Neural cell (in vitro differentiated cells): ENCODE data around the gene IFNGR1. TPM values are rescaled to one million over a fixed set of nuclear protein-coding genes. Genes with fewer than 3 reads are reported as not detected.

Experiments
- H2AFZ ChIP-seq: fragments of 200-600, 300-800 bp; sonication (generic), shearing (Covaris generic); 2 replicates; pipeline ENCODE4 v1.6.0; 2014; ENCODE audit warnings: low read depth, mild to moderate bottlenecking, antibody characterized with exemption, low read length, moderate library complexity
- H3F3A ChIP-seq: fragments of 200-600 bp; shearing (Covaris generic); 2 replicates; pipeline ENCODE4 v1.6.1; 2016; ENCODE audit warnings: mild to moderate bottlenecking, moderate library complexity, mixed read lengths, antibody characterized with exemption, low read length; ENCODE audit not compliant: insufficient read depth, poor library complexity, severe bottlenecking
- H3K27ac ChIP-seq: fragments of 200-600, 300-800 bp; sonication (generic), shearing (Covaris generic); 2 replicates; pipeline ENCODE4 v1.5.1; 2014; ENCODE audit warnings: mild to moderate bottlenecking, low read length, moderate library complexity
- H3K27me3 ChIP-seq: fragments of 300-800, 200-600 bp; sonication (generic), shearing (Covaris generic); 2 replicates; pipeline ENCODE4 v1.6.0; 2014; ENCODE audit warnings: mild to moderate bottlenecking, low read depth, low read length, moderate library complexity; ENCODE audit not compliant: insufficient read depth
- H3K36me3 ChIP-seq: fragments of 300-800, 200-600 bp; sonication (generic), shearing (Covaris generic); 2 replicates; pipeline ENCODE4 v1.5.1; 2014; ENCODE audit warnings: mild to moderate bottlenecking, antibody characterized with exemption, low read length, moderate library complexity; ENCODE audit not compliant: insufficient read depth
- H3K4me2 ChIP-seq: fragments of 300-800, 200-600 bp; sonication (generic), shearing (Covaris generic); 2 replicates; pipeline ENCODE4 v1.6.0; 2014; ENCODE audit warnings: mild to moderate bottlenecking, low read length
- H3K4me3 ChIP-seq: fragments of 300-800, 200-600 bp; sonication (generic), shearing (Covaris generic); 2 replicates; pipeline ENCODE4 v1.5.1; 2014; ENCODE audit warnings: mild to moderate bottlenecking, low read length, moderate library complexity
- H3K79me2 ChIP-seq: fragments of 200-600 bp; shearing (Covaris generic); replicated peaks from 2 replicates; pipeline ENCODE4 v1.6.0; 2014; ENCODE audit warnings: mild to moderate bottlenecking, low read length, moderate library complexity; ENCODE audit not compliant: insufficient read depth
- H3K9ac ChIP-seq: fragments of 300-800, 200-600 bp; sonication (generic), shearing (Covaris generic); 2 replicates; pipeline ENCODE4 v1.6.1; 2016; ENCODE audit warnings: mild to moderate bottlenecking, low read length, mixed read lengths
- H3K9me2 ChIP-seq: fragments of 200-600 bp; shearing (Covaris generic); 2 replicates; pipeline ENCODE4 v1.6.1; 2016; ENCODE audit warnings: mild to moderate bottlenecking, low read length, mixed read lengths; ENCODE audit not compliant: insufficient read depth
- H3K9me3 ChIP-seq: fragments of 200-600, 300-800 bp; sonication (generic), shearing (Covaris generic); 2 replicates; pipeline ENCODE4 v1.6.1; 2016; ENCODE audit warnings: mild to moderate bottlenecking, mixed run types, low read length, moderate library complexity, mixed read lengths
- H4K20me1 ChIP-seq: fragments of 200-600 bp; shearing (Covaris generic); 2 replicates; pipeline ENCODE4 v1.6.1; 2016; ENCODE audit warnings: mild to moderate bottlenecking, mixed run types; ENCODE audit not compliant: insufficient read depth
- EP300 ChIP-seq: fragments of 450-650 bp; conservative IDR thresholded peaks from 2 replicates; pipeline ENCODE4 v1.6.1; 2014; ENCODE audit warnings: antibody characterized with exemption, mild to moderate bottlenecking, moderate library complexity; ENCODE audit not compliant: poor library complexity, severe bottlenecking
- EZH2 ChIP-seq: fragments of 200-600, 300-800 bp; shearing (Covaris generic), sonication (generic); IDR thresholded peaks from 2 replicates; pipeline ENCODE4 v1.6.1; 2014; ENCODE audit warnings: antibody characterized with exemption, low read length, borderline replicate concordance, mild to moderate bottlenecking; ENCODE audit not compliant: insufficient read depth, poor library complexity, severe bottlenecking
- MXI1 ChIP-seq: fragments of 450-650 bp; conservative IDR thresholded peaks from 2 replicates; pipeline ENCODE4 v1.6.1; 2014; ENCODE audit warnings: antibody characterized with exemption, mild to moderate bottlenecking; ENCODE audit not compliant: poor library complexity, severe bottlenecking
- POLR2AphosphoS5 ChIP-seq: IDR thresholded peaks from 2 replicates; pipeline ENCODE4 v1.6.1; 2012
- RAD21 ChIP-seq: fragments of 450-650 bp; conservative IDR thresholded peaks from 2 replicates; pipeline ENCODE4 v1.6.1; 2014; ENCODE audit warnings: antibody characterized with exemption, mild to moderate bottlenecking, moderate library complexity
- SMC3 ChIP-seq: fragments of 450-650 bp; conservative IDR thresholded peaks from 2 replicates; pipeline ENCODE4 v1.6.1; 2014; ENCODE audit warnings: antibody characterized with exemption, mild to moderate bottlenecking, moderate library complexity; ENCODE audit not compliant: poor library complexity
- TAF1 ChIP-seq: IDR thresholded peaks from 2 replicates; pipeline ENCODE4 v1.6.1; 2012; ENCODE audit warnings: low read depth
- polyA plus RNA-seq: library from polyadenylated mRNA; depleted of rRNA; stranded (reverse); fragments of >200 nt; gene quantifications from 2 replicates; pipeline ENCODE4 v1.2.3, GENCODE V29; 2014
- TF ChIP-seq, protein P1 (sequence below): IDR thresholded peaks from 2 replicates; pipeline ENCODE4 v1.6.1; 2012; ENCODE audit warnings: borderline replicate concordance
- TF ChIP-seq, protein P2 (sequence below): fragments of 450-650 bp; IDR thresholded peaks from 2 replicates; pipeline ENCODE4 v1.5.1; 2014; ENCODE audit warnings: antibody characterized with exemption, mild to moderate bottlenecking, moderate library complexity; ENCODE audit not compliant: poor library complexity, severe bottlenecking

IFNGR1 gene
- polyA plus RNA-seq, 1 donor from 2014 or later: 57.2 TPM

DNA sequence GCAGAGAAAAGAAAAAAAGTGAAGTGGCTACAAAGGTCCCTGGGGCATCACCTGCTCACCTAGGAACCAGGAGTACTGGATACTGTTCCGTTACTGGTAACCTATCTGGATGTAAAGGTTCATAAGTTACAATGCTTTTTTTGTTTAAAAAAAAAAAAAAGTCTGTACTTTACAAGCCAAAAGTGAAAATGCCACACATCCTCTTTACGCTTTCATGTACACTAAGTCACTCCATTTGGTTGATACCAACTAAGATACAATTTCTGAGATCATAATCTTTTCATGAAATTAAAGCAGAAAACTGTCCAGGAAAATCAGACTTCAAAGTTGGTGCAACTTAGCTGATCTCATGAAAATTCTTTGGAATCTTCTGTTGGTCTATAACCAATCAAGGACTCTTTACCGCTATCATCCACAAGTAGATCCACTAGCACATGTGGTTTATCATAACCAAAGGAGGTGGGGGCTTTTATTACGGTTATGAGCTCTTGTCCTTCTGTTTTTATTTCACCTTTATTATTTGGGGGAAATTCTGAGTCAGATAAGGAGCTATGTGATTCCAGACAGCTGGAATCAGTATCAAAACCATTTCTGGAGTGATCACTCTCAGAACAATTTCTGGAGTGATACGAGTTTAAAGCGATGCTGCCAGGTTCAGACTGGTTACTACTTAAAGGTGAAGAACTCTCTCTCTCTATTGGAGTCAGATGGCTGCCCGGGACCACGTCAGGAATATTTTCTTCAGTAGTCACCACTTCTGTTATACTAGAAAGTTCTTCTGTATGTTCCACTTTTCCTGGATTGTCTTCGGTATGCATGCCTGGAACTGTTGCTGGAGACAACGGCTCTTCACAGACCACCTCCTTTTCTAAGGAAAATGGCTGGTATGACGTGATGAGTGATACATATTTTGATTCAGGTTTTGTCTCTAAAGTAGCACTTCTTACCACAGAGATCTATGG lies 21.2 kb downstream of the IFNGR1 start:
- Histone ChIP-seq H3K9me3 (no peaks in the 10 kb centered on the region), H3K4me3 (no peak overlapping the region), H3K27me3 (no peaks in the 10 kb centered on the region), H3K9me2 (no peaks in the 10 kb centered on the region), H2AFZ (no peak overlapping the region), H4K20me1 (no peaks in the 10 kb centered on the region), H3K36me3 (peaks cover 8% of the 10 kb centered on the region), H3K27ac (no peak overlapping the region), H3K4me2 (no peak overlapping the region), H3K9ac (no peak overlapping the region), H3K79me2 (no peaks in the 10 kb centered on the region), H3F3A (no peaks in the 10 kb centered on the region)
- TF ChIP-seq MXI1: no peak
- TF ChIP-seq SMC3: no peak
- TF ChIP-seq EZH2: no peak
- TF ChIP-seq TAF1: no peak
- TF ChIP-seq EP300: no peak
- TF ChIP-seq RAD21: no peak
- TF ChIP-seq, protein P1, sequence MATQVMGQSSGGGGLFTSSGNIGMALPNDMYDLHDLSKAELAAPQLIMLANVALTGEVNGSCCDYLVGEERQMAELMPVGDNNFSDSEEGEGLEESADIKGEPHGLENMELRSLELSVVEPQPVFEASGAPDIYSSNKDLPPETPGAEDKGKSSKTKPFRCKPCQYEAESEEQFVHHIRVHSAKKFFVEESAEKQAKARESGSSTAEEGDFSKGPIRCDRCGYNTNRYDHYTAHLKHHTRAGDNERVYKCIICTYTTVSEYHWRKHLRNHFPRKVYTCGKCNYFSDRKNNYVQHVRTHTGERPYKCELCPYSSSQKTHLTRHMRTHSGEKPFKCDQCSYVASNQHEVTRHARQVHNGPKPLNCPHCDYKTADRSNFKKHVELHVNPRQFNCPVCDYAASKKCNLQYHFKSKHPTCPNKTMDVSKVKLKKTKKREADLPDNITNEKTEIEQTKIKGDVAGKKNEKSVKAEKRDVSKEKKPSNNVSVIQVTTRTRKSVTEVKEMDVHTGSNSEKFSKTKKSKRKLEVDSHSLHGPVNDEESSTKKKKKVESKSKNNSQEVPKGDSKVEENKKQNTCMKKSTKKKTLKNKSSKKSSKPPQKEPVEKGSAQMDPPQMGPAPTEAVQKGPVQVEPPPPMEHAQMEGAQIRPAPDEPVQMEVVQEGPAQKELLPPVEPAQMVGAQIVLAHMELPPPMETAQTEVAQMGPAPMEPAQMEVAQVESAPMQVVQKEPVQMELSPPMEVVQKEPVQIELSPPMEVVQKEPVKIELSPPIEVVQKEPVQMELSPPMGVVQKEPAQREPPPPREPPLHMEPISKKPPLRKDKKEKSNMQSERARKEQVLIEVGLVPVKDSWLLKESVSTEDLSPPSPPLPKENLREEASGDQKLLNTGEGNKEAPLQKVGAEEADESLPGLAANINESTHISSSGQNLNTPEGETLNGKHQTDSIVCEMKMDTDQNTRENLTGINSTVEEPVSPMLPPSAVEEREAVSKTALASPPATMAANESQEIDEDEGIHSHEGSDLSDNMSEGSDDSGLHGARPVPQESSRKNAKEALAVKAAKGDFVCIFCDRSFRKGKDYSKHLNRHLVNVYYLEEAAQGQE: no peak
- TF ChIP-seq, protein P2, sequence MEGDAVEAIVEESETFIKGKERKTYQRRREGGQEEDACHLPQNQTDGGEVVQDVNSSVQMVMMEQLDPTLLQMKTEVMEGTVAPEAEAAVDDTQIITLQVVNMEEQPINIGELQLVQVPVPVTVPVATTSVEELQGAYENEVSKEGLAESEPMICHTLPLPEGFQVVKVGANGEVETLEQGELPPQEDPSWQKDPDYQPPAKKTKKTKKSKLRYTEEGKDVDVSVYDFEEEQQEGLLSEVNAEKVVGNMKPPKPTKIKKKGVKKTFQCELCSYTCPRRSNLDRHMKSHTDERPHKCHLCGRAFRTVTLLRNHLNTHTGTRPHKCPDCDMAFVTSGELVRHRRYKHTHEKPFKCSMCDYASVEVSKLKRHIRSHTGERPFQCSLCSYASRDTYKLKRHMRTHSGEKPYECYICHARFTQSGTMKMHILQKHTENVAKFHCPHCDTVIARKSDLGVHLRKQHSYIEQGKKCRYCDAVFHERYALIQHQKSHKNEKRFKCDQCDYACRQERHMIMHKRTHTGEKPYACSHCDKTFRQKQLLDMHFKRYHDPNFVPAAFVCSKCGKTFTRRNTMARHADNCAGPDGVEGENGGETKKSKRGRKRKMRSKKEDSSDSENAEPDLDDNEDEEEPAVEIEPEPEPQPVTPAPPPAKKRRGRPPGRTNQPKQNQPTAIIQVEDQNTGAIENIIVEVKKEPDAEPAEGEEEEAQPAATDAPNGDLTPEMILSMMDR: no peak
- no peak for TF ChIP-seq POLR2AphosphoS5

DNA sequence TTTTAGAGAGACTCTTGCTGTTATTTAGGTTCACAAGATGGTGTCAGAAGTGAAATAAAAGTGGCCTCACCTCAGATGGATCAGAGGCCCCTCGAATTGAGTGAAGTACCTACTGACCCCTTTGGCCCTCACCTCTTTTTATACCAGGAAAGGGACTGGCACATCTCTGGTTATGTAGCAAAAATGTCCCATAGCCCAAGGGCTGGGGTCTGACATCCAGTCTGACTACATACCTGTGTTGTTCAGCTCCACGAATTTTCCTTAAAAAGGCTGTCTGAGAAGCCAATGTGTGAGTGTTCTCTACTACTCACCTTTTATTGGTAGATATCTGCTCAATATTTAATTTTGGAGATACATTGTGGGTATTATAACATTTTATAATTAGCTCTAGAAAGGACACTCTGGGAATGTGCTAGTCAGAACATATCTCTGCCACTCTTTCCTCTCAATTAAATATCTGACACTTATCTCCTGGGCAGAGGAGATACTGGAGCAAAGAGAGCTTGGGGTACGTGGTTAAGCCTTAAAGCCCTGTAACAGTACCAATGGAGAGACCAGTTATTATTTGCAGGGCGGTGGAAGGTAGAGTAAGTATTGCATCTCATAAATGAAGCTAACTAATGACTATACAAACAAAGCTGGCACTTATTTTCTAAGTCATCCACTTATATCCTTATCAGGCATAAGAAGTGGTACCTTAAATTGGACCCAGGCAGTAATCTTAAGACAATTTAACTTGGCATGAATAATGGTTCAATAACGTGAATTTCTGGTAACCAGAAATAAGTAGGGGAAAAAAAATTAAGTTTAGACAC lies 25.7 kb downstream of the IFNGR1 start:
- TF ChIP-seq EP300 (no peak), EZH2 (no peak), RAD21 (no peak), MXI1 (no peak), POLR2AphosphoS5 (no peak), SMC3 (no peak), TAF1 (no peak)
- TF ChIP-seq, protein P2: no peak
- TF ChIP-seq, protein P1: no peak
- Histone ChIP-seq H3K9me2 (no peaks in the 10 kb centered on the region), H3K9me3 (no peaks in the 10 kb centered on the region), H3K36me3 (no peaks in the 10 kb centered on the region), H3K27me3 (no peaks in the 10 kb centered on the region), H2AFZ (no peak overlapping the region), H3K79me2 (no peaks in the 10 kb centered on the region), H3F3A (no peaks in the 10 kb centered on the region), H3K4me3 (no peak overlapping the region), H3K4me2 (no peak overlapping the region), H3K27ac (no peak overlapping the region), H4K20me1 (no peaks in the 10 kb centered on the region), H3K9ac (no peak overlapping the region)
